Measurements from ENCODE around the gene SLC8A2. TPM values are rescaled to one million over a fixed set of nuclear protein-coding genes. Genes with fewer than 3 reads are reported as not detected.

Gene SLC8A2
- total RNA-seq, 1 donor: not detected

DNA sequence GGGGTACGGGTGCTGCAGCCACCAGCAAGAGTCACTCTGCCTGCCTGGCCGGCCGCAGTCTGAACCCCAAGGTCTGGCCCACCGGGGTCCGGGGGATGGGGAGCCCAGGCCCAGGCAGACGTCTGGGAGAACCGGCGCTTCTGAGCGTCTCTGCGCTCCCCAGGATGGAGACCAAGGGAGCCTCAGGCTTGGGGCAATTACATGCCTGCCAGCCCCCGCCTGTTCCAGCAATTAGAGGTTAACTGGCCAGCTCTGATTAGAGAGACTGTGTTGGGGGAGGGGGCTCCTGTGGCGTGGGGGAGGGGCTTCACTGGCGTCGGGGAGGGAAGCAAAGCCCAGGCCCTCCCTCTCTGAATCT, 64.3 kb downstream of the SLC8A2 start:
- TF ChIP-seq, protein P1, sequence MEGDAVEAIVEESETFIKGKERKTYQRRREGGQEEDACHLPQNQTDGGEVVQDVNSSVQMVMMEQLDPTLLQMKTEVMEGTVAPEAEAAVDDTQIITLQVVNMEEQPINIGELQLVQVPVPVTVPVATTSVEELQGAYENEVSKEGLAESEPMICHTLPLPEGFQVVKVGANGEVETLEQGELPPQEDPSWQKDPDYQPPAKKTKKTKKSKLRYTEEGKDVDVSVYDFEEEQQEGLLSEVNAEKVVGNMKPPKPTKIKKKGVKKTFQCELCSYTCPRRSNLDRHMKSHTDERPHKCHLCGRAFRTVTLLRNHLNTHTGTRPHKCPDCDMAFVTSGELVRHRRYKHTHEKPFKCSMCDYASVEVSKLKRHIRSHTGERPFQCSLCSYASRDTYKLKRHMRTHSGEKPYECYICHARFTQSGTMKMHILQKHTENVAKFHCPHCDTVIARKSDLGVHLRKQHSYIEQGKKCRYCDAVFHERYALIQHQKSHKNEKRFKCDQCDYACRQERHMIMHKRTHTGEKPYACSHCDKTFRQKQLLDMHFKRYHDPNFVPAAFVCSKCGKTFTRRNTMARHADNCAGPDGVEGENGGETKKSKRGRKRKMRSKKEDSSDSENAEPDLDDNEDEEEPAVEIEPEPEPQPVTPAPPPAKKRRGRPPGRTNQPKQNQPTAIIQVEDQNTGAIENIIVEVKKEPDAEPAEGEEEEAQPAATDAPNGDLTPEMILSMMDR (IDR thresholded peaks at IDR 0.05; ENCODE audit: insufficient read depth, low read length): no peak
- H3K4me3 ChIP-seq (ENCODE audit: low read depth, low read length): no peak overlapping the region
- DNase-seq (ENCODE audit: low read depth): no peak

DNA sequence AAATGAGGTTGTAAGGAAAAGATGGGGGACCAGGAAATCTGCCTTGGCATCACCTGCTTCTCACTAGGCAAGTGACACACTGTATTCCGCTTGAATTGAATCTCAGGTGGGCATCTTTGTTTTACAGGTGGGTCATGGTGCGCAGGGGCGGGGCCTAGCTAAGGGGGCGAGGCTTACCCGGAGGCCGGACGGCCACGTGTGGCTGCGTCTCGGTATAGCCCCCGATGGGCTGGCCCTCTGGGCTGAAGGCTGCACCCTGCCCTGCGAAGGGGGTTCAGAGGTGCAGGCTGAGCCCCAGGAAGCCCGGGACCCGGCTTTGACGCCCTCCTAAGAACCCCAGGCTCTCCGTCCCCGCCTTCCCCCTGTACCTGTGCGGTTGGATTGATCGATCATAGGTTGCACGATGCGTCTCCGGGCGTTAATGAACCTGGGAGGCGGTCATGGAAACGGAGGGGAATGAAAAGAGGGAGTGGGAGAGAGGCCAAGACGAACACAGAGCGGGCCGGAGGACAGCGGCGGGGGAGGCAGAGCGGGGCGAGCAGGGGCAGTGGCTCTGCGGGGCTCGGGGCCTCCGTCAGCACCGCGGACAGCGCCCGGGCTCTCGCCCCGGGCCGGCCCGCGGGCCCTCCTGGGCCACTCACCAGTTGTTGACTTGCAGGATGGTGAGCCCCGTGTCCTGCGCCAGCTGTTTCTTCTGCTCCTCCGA, 64.8 kb downstream of the SLC8A2 start:
- no peak overlapping the region for H3K4me3 ChIP-seq (ENCODE audit: low read depth, low read length)
- no peak for DNase-seq (ENCODE audit: low read depth)
- TF ChIP-seq, protein P1 (IDR thresholded peaks at IDR 0.05; ENCODE audit: insufficient read depth, low read length): no peak

DNA sequence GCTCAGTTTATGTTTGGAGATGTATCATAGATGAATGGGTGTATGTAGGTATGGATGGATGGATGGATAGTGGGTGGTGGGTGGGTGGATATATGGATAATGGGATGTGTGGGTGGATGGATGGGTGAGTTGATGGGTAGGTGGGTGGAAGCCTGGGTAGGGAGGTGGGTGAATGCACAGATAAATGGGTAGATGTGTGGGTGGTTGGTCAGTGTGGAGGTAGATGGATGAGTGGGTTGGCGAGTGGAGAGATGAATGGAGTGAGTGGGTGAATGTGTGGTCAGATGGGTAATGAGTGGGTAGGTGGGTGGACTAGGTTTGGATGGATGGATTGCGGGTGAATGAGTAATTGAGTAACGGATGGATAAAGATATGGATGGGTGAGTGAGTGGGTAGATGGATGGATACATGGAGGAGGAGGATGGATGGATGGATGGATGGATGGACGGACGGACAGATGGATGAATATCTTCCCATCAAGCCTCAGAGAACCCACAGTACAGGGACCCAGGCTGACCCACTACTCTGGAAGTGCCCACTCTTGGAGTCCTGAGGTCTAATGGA, 65.8 kb downstream of the SLC8A2 start:
- TF ChIP-seq, protein P1 (IDR thresholded peaks at IDR 0.05; ENCODE audit: insufficient read depth, low read length): no peak
- no peak overlapping the region for H3K4me3 ChIP-seq (ENCODE audit: low read depth, low read length)
- no peak for DNase-seq (ENCODE audit: low read depth)

DNA sequence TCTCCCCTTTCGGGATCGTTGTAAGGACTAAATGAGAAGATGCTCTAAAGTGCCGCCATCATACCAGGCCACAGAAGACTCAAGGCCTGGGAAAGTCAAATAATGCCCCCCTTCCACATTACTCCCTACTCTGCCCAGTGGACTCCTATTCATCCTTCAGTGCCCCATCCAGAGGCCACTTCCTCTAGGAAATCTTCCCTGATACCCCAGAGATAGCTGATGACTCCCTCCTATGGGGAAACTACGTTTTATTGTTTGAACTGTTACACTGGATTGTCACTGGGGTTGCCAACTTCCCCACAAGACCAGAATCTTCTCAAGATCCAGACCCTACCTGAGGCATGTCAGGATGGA, 66.5 kb downstream of the SLC8A2 start:
- no peak overlapping the region for H3K4me3 ChIP-seq (ENCODE audit: low read depth, low read length)
- TF ChIP-seq, protein P1 (IDR thresholded peaks at IDR 0.05; ENCODE audit: insufficient read depth, low read length): no peak
- DNase-seq (ENCODE audit: low read depth): no peak

DNA sequence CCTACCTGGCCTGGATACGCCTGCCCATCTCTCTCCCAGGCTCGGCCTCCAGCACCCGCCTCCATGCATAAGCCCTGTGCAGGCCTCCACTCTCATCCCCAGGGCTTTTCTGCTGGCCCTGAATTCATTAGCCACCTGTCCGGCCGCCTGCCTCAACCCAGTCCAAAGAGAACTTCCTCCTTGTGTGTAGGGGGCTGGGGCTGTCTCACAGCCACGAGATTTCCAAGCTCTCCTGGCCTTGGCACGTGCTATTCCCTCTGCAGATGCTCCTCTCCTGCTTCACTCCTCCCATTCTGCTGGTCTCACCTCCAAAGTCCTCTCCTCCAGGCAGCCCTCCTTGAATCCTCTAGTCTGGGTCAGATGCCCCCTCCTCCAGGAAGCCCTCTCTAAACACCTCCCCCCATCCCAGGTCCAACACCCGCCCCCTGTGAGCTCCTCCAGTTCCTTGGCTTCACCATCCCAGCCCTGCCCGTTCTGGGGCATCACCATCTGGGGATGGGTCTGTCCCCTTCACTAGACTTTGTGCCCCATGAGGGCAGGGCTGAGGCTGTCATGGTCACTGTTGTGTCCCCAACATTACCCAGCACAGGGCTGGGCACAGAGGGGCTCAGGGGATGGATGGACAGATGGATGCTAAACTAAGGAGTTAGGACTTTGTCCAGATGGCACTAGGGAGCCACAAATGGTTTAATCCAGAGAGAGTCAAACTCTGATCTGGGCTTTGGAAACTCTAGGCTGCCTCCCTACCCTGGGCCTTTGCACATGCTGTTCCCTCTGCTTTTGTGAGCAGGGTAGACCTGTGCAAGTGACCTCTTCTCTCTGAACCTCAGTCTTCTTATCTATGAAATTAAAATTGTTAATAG, 67.1 kb downstream of the SLC8A2 start:
- no peak overlapping the region for H3K4me3 ChIP-seq (ENCODE audit: low read depth, low read length)
- TF ChIP-seq, protein P1 (IDR thresholded peaks at IDR 0.05; ENCODE audit: insufficient read depth, low read length): no peak
- no peak for DNase-seq (ENCODE audit: low read depth)

DNA sequence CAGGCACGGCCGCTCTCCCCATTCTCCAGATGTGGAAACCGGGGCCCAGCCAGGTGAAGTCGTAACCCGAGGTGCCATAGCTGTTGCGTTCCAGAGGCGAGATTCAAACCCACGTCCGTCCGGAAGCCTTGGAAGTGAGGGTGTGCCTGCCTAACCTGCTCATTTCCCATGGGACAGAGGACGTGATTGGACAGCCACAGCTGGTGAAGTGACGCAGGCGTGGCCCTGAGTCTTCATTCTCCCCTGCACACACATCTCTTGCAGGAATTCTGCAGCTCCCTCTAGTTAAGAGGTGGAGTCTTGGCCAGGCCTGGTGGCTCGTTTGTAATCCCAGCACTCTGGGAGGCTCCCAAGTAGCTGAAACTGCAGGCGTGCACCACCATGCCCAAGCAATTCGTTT, 69.2 kb downstream of the SLC8A2 start:
- H3K4me3 ChIP-seq (ENCODE audit: low read depth, low read length): no peak overlapping the region
- TF ChIP-seq, protein P1 (IDR thresholded peaks at IDR 0.05; ENCODE audit: insufficient read depth, low read length): no peak
- DNase-seq (ENCODE audit: low read depth): no peak
